H1 (cell line): ENCODE results near the gene PLCB2. TPM values are rescaled to one million over a fixed set of nuclear protein-coding genes. Genes with fewer than 3 reads are reported as not detected.

ENCODE experiments used
- CTCF ChIA-PET: fragments of 300-600 bp; sonication (Branson Sonifier 250); formaldehyde crosslinking; loops from one replicate; lab custom pipeline; 2021; ENCODE audit not compliant: partially characterized antibody; lab: Charles Lee
- POLR2A ChIA-PET: fragments of 300-600 bp; sonication (Branson Sonifier 250); formaldehyde crosslinking; loops from one replicate; lab custom pipeline; 2021; ENCODE audit warnings: inconsistent platforms; ENCODE audit not compliant: partially characterized antibody; lab: Charles Lee
- DNase-seq, 2 experiments: peaks; one replicate each; pipeline versions ENCODE4 v3.0.0 to v3.0.0-alpha.2; 2010 to 2022; ENCODE audit warnings: low spot score in 2 of 2, low read depth in 1 of 2, mixed read lengths in 1 of 2
- FAIRE-seq: peaks from 2 replicates; lab custom pipeline; 2011; peaks lifted over from hg19 to GRCh38; lab: Jason Lieb, UNC
- H2AFZ ChIP-seq: 2 replicates; pipeline ENCODE4 v1.8.1; 2012; ENCODE audit warnings: low read length, inconsistent platforms
- H2AK5ac ChIP-seq: 2 replicates; pipeline ENCODE4 v1.6.1; 2013; ENCODE audit warnings: low read depth, low read length
- H2BK120ac ChIP-seq: replicated peaks from 2 replicates; pipeline ENCODE3; 2013; ENCODE audit warnings: low read depth, low read length, inconsistent platforms
- H2BK12ac ChIP-seq: 2 replicates; pipeline ENCODE4 v1.6.1; 2013; ENCODE audit warnings: low read depth, low read length
- H2BK15ac ChIP-seq: 2 replicates; pipeline ENCODE4 v1.6.1; 2013; ENCODE audit warnings: low read length
- H2BK20ac ChIP-seq: 2 replicates; pipeline ENCODE4 v1.6.1; 2013; ENCODE audit warnings: low read length
- H2BK5ac ChIP-seq: 2 replicates; pipeline ENCODE4 v1.6.1; 2013; ENCODE audit warnings: low read depth, low read length
- H3K14ac ChIP-seq: 2 replicates; pipeline ENCODE4 v1.6.1; 2013; ENCODE audit warnings: inconsistent platforms; ENCODE audit not compliant: insufficient read length
- H3K18ac ChIP-seq: 2 replicates; pipeline ENCODE4 v1.6.1; 2013; ENCODE audit warnings: low read length; ENCODE audit errors: extremely low read depth
- H3K23ac ChIP-seq: 2 replicates; pipeline ENCODE4 v1.6.1; 2013; ENCODE audit warnings: inconsistent platforms; ENCODE audit not compliant: insufficient read length
- H3K23me2 ChIP-seq: 2 replicates; pipeline ENCODE4 v1.6.1; 2013; ENCODE audit warnings: low read depth, low read length
- H3K27ac ChIP-seq: 2 replicates; pipeline ENCODE4 v1.6.1; 2011; ENCODE audit warnings: low read depth, low read length, inconsistent platforms
- H3K27me3 ChIP-seq, 4 experiments: replicated peaks in 1 of 4; 1 replicate in 1 of 4; 2 replicates in 3 of 4; pipeline versions ENCODE4 v1.6.1 to v1.8.1; 2011 to 2013; ENCODE audit warnings: low read length in 3 of 4, mild to moderate bottlenecking in 3 of 4, inconsistent platforms in 2 of 4, mixed read lengths in 2 of 4, moderate library complexity in 1 of 4; ENCODE audit not compliant: control insufficient read depth in 3 of 4, insufficient read depth in 3 of 4; ENCODE audit errors: extremely low read depth in 1 of 4
- H3K36me3 ChIP-seq, 4 experiments: 2 replicates each; pipeline versions ENCODE4 v1.6.1 to v1.8.1; 2011 to 2013; ENCODE audit warnings: mild to moderate bottlenecking in 4 of 4, low read length in 3 of 4, moderate library complexity in 2 of 4, control low read depth in 1 of 4, inconsistent platforms in 1 of 4; ENCODE audit not compliant: insufficient read depth in 4 of 4, control insufficient read depth in 2 of 4
- H3K4ac ChIP-seq: replicated peaks from 2 replicates; pipeline ENCODE3; 2013; ENCODE audit warnings: low read length, low read depth, mixed read lengths, inconsistent platforms; ENCODE audit not compliant: insufficient read length
- H3K4me1 ChIP-seq, 4 experiments: replicated peaks in 1 of 4; 1 replicate in 1 of 4; 2 replicates in 3 of 4; pipeline versions ENCODE4 v1.6.1 to v1.8.1; 2011 to 2013; ENCODE audit warnings: low read length in 3 of 4, inconsistent platforms in 2 of 4, mixed read lengths in 1 of 4; ENCODE audit not compliant: insufficient read depth in 4 of 4, control insufficient read depth in 3 of 4
- H3K4me2 ChIP-seq, 2 experiments: 2 replicates each; pipeline versions ENCODE4 v1.6.1 to v1.8.1; 2011 to 2013; ENCODE audit warnings: low read depth in 2 of 2, low read length in 2 of 2, control low read depth in 1 of 2, inconsistent platforms in 1 of 2, mild to moderate bottlenecking in 1 of 2; ENCODE audit not compliant: insufficient read depth in 1 of 2
- H3K4me3 ChIP-seq, 4 experiments: fragments of 200-600, 300-600 bp in 1 of 4; sonication (generic), shearing (Covaris generic), sonication (Bioruptor Twin) in 1 of 4; 2 replicates each; pipeline versions ENCODE4 v1.5.1 to v1.8.1; 2011 to 2016; ENCODE audit warnings: low read length in 4 of 4, low read depth in 3 of 4, control low read depth in 2 of 4, inconsistent platforms in 2 of 4, mild to moderate bottlenecking in 2 of 4, mixed read lengths in 1 of 4, moderate library complexity in 1 of 4; ENCODE audit not compliant: insufficient read depth in 2 of 4; ENCODE audit errors: extremely low read depth in 1 of 4
- H3K56ac ChIP-seq: replicated peaks from 2 replicates; pipeline ENCODE3; 2013; ENCODE audit warnings: low read depth, mild to moderate bottlenecking, mixed read lengths, low read length, inconsistent platforms; ENCODE audit not compliant: insufficient read length
- H3K79me1 ChIP-seq: 2 replicates; pipeline ENCODE4 v1.6.1; 2013; ENCODE audit warnings: low read depth, low read length, control low read depth
- H3K79me2 ChIP-seq, 2 experiments: 2 replicates each; pipeline versions ENCODE4 v1.6.1 to v1.8.1; 2012 to 2013; ENCODE audit warnings: low read length in 2 of 2, mild to moderate bottlenecking in 2 of 2, inconsistent platforms in 1 of 2; ENCODE audit not compliant: insufficient read depth in 2 of 2, control insufficient read depth in 1 of 2
- H3K9ac ChIP-seq, 4 experiments: replicated peaks in 1 of 4; 1 replicate in 1 of 4; 2 replicates in 3 of 4; pipeline versions ENCODE4 v1.6.1 to v1.8.1; 2011 to 2013; ENCODE audit warnings: low read depth in 3 of 4, low read length in 3 of 4, control low read depth in 2 of 4, mild to moderate bottlenecking in 2 of 4, moderate library complexity in 2 of 4, inconsistent platforms in 1 of 4; ENCODE audit errors: extremely low read depth in 1 of 4
- H3K9me3 ChIP-seq, 2 experiments: 2 replicates each; pipeline versions ENCODE4 v1.6.1 to v1.8.1; 2012 to 2013; ENCODE audit warnings: mild to moderate bottlenecking in 2 of 2, moderate library complexity in 2 of 2, control low read depth in 1 of 2, inconsistent platforms in 1 of 2, low read depth in 1 of 2, low read length in 1 of 2, mixed read lengths in 1 of 2; ENCODE audit not compliant: insufficient read depth in 2 of 2
- H4K20me1 ChIP-seq, 2 experiments: replicated peaks in 1 of 2; 2 replicates each; pipeline versions ENCODE3 to v1.8.1; 2011 to 2013; ENCODE audit warnings: inconsistent platforms in 2 of 2, low read length in 2 of 2, mild to moderate bottlenecking in 1 of 2; ENCODE audit not compliant: insufficient read depth in 2 of 2, control insufficient read depth in 1 of 2
- H4K5ac ChIP-seq: 2 replicates; pipeline ENCODE4 v1.6.1; 2013; ENCODE audit warnings: low read length, low read depth, mixed read lengths, inconsistent platforms; ENCODE audit not compliant: insufficient read length
- H4K8ac ChIP-seq: 2 replicates; pipeline ENCODE4 v1.8.0; 2013; ENCODE audit warnings: mild to moderate bottlenecking, moderate library complexity, low read length, inconsistent platforms; ENCODE audit not compliant: insufficient read depth; ENCODE audit errors: extremely low read depth
- H4K91ac ChIP-seq: replicated peaks from 2 replicates; pipeline ENCODE3; 2013; ENCODE audit warnings: low read length, mixed read lengths, inconsistent platforms; ENCODE audit not compliant: insufficient read length
- ASH2L ChIP-seq: fragments of 200-600, 300-600 bp; sonication (generic); IDR thresholded peaks from one replicate; pipeline ENCODE4 v1.7.1; 2017; ENCODE audit warnings: low read length
- CBX8 ChIP-seq: fragments of 300-800, 300-1000 bp; sonication (generic); IDR thresholded peaks from 2 replicates; pipeline ENCODE4 v1.7.1; 2016; ENCODE audit warnings: low read depth, low read length, borderline replicate concordance
- CHD1 ChIP-seq: IDR thresholded peaks from 2 replicates; pipeline ENCODE4 v1.6.1; 2012; ENCODE audit warnings: low read depth, low read length, improper control_type of control experiment
- KDM1A ChIP-seq: fragments of 200-600, 300-600 bp; sonication (generic); IDR thresholded peaks from 2 replicates; pipeline ENCODE4 v1.7.1; 2016; ENCODE audit warnings: mild to moderate bottlenecking, low read length, borderline replicate concordance
- SIN3A ChIP-seq, 2 experiments: IDR thresholded peaks in 1 of 2; conservative IDR thresholded peaks in 1 of 2; 2 replicates each; pipeline ENCODE4 v1.6.1; 2011 to 2012; ENCODE audit warnings: low read length in 2 of 2, improper control_type of control experiment in 1 of 2, low read depth in 1 of 2, mild to moderate bottlenecking in 1 of 2
- YY1 ChIP-seq: IDR thresholded peaks from 2 replicates; pipeline ENCODE4 v1.6.1; 2011; ENCODE audit warnings: low read depth, mild to moderate bottlenecking, low read length
- WGBS, 2 experiments: shearing (Covaris generic) in 1 of 2; methylation state at CpG; one replicate each; pipeline versions ENCODE4 v1.1.6 to v1.1.7; 2013 to 2015; ENCODE audit warnings: low lambda C conversion rate in 2 of 2, mixed read lengths in 2 of 2, inconsistent platforms in 1 of 2, low coverage in 1 of 2, missing lambda C conversion rate in 1 of 2; ENCODE audit not compliant: insufficient replicate concordance in 2 of 2, insufficient coverage in 1 of 2, insufficient read length in 1 of 2; ENCODE audit errors: extremely low coverage in 1 of 2, missing lambda C conversion rate in 1 of 2; 5-methylcytosine and 5-hydroxymethylcytosine counted together
- polyA plus RNA-seq, 7 experiments: library from polyadenylated mRNA; depleted of rRNA in 3 of 7; stranded (reverse) in 5 of 7; unstranded in 2 of 7; fragments of >200 nt in 5 of 7; fragments of 200-250 nt in 2 of 7; gene quantifications; 1 replicate in 5 of 7; 2 replicates in 1 of 7; 4 replicates in 1 of 7; pipeline versions ENCODE4 v1.2.1 to v1.2.3, GENCODE V29; 2011 to 2013; ENCODE audit warnings: missing spikeins in 2 of 7, mixed read lengths in 2 of 7
- total RNA-seq: library from RNA; stranded (reverse); fragmentation: NEBNext Ultra II Directional; extraction: Animal tissue kit (Norgen Biotek cat#: 25700); gene quantifications from 2 replicates; pipeline ENCODE4 v1.2.1, GENCODE V29; 2021

Gene PLCB2
- total and polyA plus RNA-seq, 2 of the 8 experiments (the other 6 are each of a cell fraction or from before 2014, with no cell fraction given): 7.2 to 8.4 TPM

GRCh38 chr15:40306908-40307307, 827 bp downstream of the PLCB2 start:
- no peak overlapping the region for H3K18ac ChIP-seq
- H3K4me2 ChIP-seq: no peak overlapping the region
- H3K79me1 ChIP-seq: no peaks in the 10 kb centered on the region
- H3K36me3 ChIP-seq: no peaks in the 10 kb centered on the region
- H3K56ac ChIP-seq: no peak overlapping the region
- H3K9ac ChIP-seq: no peak overlapping the region; a peak in 1 of 7 replicates
- H2BK12ac ChIP-seq: peak overlapping the region; percentile 90; the same call in 1 of the 2 replicates
- FAIRE-seq (no peak), DNase-seq (no peak)
- 0 out of 2 replicates have a peak overlapping the region, but pooled peaks have one; percentile 64 for H2AFZ ChIP-seq
- H3K27ac ChIP-seq: no peak overlapping the region
- peak overlapping the region; percentile 99; the same call in 1 of the 2 replicates for H2BK15ac ChIP-seq
- no peaks in the 10 kb centered on the region for H3K9me3 ChIP-seq
- H2BK120ac ChIP-seq: no peak overlapping the region
- H3K4me1 ChIP-seq: peaks cover 0 to 33% (median 25%) of the 10 kb centered on the region in 4 experiments; a peak in 6 of 7 replicates
- ChIA-PET CTCF (interaction anchor here (0.7 to 23.9 kb wide), 14 partner anchors 8 to 115 kb away, joined by 3 to 584 read pairs (median 7); partner anchors contain the start of genes ANKRD63, CCDC9B and INAFM2), POLR2A (interaction anchor here (0.6 to 6.0 kb wide), 11 partner anchors 13 to 30 kb away, joined by 3 to 29 read pairs (median 4); partner anchors contain the start of gene ANKRD63)
- peak overlapping the region; percentile 56; the same call in 1 of the 2 replicates for H2BK5ac ChIP-seq
- H3K4me3 ChIP-seq: 0 out of 8 replicates have a peak overlapping the region, but pooled peaks of 1 of the 4 experiments have one; percentile 19
- 67% methylated on average over 6 of the region's 7 CpGs; no CpG with 5 or more reads in 1 of the 2 experiments for WGBS, 2 experiments
- no peaks in the 10 kb centered on the region for H3K79me2 ChIP-seq
- no peak overlapping the region for H4K91ac ChIP-seq
- H3K27me3 ChIP-seq: peaks cover 0 to 6% (median 0%) of the 10 kb centered on the region in 4 experiments; a peak in 3 of 7 replicates
- no peak overlapping the region for H4K5ac ChIP-seq
- no peak overlapping the region for H3K14ac ChIP-seq
- H3K4ac ChIP-seq: peak overlapping the region; percentile 25
- H2AK5ac ChIP-seq: peak overlapping the region; percentile 6; the same call in 1 of the 2 replicates
- no peaks in the 10 kb centered on the region; the same call in 1 of the 2 replicates for H3K23me2 ChIP-seq
- H4K8ac ChIP-seq: no peak overlapping the region
- peak overlapping the region; percentile 4; the same call in 1 of the 2 replicates for H2BK20ac ChIP-seq
- no peak overlapping the region for H3K23ac ChIP-seq
- peaks cover 0 to 4% of the 10 kb centered on the region in 2 experiments for H4K20me1 ChIP-seq
- TF ChIP-seq KDM1A: no peak
- no peak for TF ChIP-seq SIN3A (conservative IDR thresholded peaks at IDR 0.05 in 1 of 2, IDR thresholded peaks at IDR 0.05 in 1 of 2; ENCODE audit: low read depth in 1 of 2, low read length in 2 of 2)
- TF ChIP-seq CBX8: no peak
- no peak for TF ChIP-seq ASH2L
- no peak for TF ChIP-seq YY1
- TF ChIP-seq CHD1: no peak
